Measurements from ENCODE around the gene MUSK. TPM values are rescaled to one million over a fixed set of nuclear protein-coding genes. Genes with fewer than 3 reads are reported as not detected.

The MUSK gene
- total RNA-seq, 2 experiments from 2014 or later, result not detected

DNA sequence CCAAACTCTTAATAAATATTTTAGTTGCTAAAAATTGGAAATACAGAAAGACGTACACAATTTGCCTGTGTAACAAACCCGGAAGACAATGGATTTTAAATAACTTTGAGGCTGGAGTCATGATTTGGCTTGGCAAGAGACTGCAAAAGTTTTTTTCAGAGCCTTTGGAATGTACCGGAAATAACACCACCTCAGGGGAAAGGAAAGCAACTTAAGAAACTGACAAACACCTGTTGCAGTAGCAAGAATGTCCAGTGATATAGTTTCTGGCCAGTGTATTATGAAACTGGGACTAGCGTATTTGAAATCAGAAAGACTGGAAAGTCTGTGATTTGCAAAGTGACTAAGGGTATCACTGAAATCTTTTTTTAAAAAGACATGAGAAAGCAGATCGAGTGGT is 842 bp downstream of the MUSK start:
- TF ChIP-seq, protein P1, sequence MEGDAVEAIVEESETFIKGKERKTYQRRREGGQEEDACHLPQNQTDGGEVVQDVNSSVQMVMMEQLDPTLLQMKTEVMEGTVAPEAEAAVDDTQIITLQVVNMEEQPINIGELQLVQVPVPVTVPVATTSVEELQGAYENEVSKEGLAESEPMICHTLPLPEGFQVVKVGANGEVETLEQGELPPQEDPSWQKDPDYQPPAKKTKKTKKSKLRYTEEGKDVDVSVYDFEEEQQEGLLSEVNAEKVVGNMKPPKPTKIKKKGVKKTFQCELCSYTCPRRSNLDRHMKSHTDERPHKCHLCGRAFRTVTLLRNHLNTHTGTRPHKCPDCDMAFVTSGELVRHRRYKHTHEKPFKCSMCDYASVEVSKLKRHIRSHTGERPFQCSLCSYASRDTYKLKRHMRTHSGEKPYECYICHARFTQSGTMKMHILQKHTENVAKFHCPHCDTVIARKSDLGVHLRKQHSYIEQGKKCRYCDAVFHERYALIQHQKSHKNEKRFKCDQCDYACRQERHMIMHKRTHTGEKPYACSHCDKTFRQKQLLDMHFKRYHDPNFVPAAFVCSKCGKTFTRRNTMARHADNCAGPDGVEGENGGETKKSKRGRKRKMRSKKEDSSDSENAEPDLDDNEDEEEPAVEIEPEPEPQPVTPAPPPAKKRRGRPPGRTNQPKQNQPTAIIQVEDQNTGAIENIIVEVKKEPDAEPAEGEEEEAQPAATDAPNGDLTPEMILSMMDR (IDR thresholded peaks at IDR 0.05), result no peak
- H3K27me3 Mint-ChIP-seq, result no peaks in the 10 kb centered on the region
- POLR2A ChIA-PET, result no interaction called here
- intact Hi-C loops (cut with micrococcal nuclease), result no loop called here
- H3K4me1 Mint-ChIP-seq (ENCODE audit: low read depth), result no peaks in the 10 kb centered on the region
- CTCF ChIA-PET, result no interaction called here
- ATAC-seq (no peak), DNase-seq (no peak)
- no peaks in the 10 kb centered on the region for H3K36me3 Mint-ChIP-seq (ENCODE audit: low read depth)
- no peak overlapping the region for H3K27ac Mint-ChIP-seq
- no peaks in the 10 kb centered on the region for H3K9me3 Mint-ChIP-seq
- no peak overlapping the region for H3K4me3 Mint-ChIP-seq

DNA sequence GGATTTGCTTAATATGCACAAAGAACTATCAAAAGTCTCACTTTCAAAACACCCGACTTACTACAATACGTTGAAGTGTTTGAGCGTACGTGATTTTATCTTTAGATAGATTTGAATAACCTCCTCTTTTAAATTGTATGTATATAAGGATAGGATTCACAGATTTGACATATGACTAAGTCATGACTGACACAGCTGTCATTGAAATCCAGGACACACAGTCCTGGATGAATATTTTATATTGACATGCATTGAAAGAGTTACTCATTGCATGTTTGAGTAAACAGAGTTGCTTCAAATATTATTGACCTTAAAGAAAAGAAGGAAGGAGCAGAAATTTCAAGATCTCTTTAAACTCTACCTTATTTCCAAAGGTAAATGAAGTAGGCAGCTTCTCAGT is 3.3 kb downstream of the MUSK start:
- CTCF ChIA-PET, result interaction anchor here (0.7 kb wide), 1 partner anchor 39 kb away, joined by 3 read pairs; no protein-coding TSS in a partner anchor

GRCh38 chr9:110672873-110673510 is 4.4 kb downstream of the MUSK start:
- Mint-ChIP-seq H3K27me3 (no peaks in the 10 kb centered on the region), H3K4me1 (ENCODE audit: low read depth) (no peaks in the 10 kb centered on the region), H3K27ac (no peak overlapping the region), H3K36me3 (ENCODE audit: low read depth) (no peaks in the 10 kb centered on the region), H3K9me3 (peaks cover 11% of the 10 kb centered on the region), H3K4me3 (no peak overlapping the region)
- DNase-seq (no peak), ATAC-seq (no peak)
- CTCF ChIA-PET, result no interaction called here
- POLR2A ChIA-PET, result no interaction called here
- intact Hi-C loops (cut with micrococcal nuclease), result no loop called here
- TF ChIP-seq, protein P1 (IDR thresholded peaks at IDR 0.05), result no peak

More for the DNA sequence above, 3.3 kb downstream of the MUSK start:
- no peak for DNase-seq
- TF ChIP-seq, protein P1 (IDR thresholded peaks at IDR 0.05), result no peak
- no peaks in the 10 kb centered on the region for H3K27me3 Mint-ChIP-seq
- H3K4me3 Mint-ChIP-seq, result no peak overlapping the region
- H3K9me3 Mint-ChIP-seq, result peaks cover 5% of the 10 kb centered on the region
- no peak for ATAC-seq
- H3K4me1 Mint-ChIP-seq (ENCODE audit: low read depth), result no peaks in the 10 kb centered on the region
- POLR2A ChIA-PET, result no interaction called here
- H3K36me3 Mint-ChIP-seq (ENCODE audit: low read depth), result no peaks in the 10 kb centered on the region
- H3K27ac Mint-ChIP-seq, result no peak overlapping the region
- intact Hi-C loops (cut with micrococcal nuclease), result no loop called here

DNA sequence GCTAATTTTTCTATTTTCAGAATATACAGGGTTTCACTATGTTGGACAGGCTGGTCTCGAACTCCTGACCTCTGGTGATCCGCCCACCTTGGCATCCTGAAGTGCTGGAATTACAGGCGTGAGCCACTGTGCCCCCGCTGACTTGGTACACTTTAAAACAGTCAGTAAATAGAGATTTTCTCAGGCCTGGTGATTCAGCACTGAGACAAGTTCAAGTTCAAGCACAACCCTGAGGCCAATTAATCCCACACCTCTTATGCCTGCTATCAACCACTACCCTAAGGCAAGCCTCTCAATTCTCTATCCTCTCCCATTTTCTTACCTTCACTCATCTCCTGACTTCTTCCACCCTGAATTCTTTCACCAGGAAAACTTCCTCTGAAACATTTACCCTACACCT is 18.9 kb downstream of the MUSK start:
- ATAC-seq (no peak), DNase-seq (no peak)
- TF ChIP-seq, protein P1 (IDR thresholded peaks at IDR 0.05), result no peak
- no peak overlapping the region for H3K27ac Mint-ChIP-seq
- no peaks in the 10 kb centered on the region for H3K36me3 Mint-ChIP-seq (ENCODE audit: low read depth)
- ChIA-PET CTCF (no interaction called here), POLR2A (no interaction called here)
- intact Hi-C loops (cut with micrococcal nuclease), result no loop called here
- H3K9me3 Mint-ChIP-seq, result no peaks in the 10 kb centered on the region
- H3K4me3 Mint-ChIP-seq, result no peak overlapping the region
- H3K27me3 Mint-ChIP-seq, result peaks cover 3% of the 10 kb centered on the region
- no peaks in the 10 kb centered on the region for H3K4me1 Mint-ChIP-seq (ENCODE audit: low read depth)

DNA sequence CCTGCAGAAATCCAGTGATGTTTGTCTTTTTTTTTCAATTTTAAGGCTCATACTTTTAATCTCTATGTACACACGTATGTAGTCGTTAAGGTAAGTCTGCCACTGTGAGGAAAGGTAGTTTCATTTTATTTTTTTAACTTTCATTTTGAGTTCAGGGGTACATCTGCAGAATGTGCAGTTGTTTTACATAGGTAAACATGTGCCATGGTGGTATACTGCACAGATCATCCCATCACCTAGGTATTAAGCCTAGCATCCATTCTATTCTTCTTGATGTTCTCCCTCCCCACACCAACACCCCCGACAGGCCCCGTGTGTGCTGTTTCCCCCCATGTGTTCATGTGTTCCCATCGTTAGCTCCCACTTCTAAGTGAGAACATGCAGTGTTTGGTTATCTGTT is 19.7 kb downstream of the MUSK start:
- TF ChIP-seq, protein P1 (IDR thresholded peaks at IDR 0.05), result no peak
- Mint-ChIP-seq H3K4me1 (ENCODE audit: low read depth) (no peaks in the 10 kb centered on the region), H3K4me3 (no peak overlapping the region), H3K27me3 (peaks cover 3% of the 10 kb centered on the region), H3K27ac (no peak overlapping the region), H3K9me3 (no peaks in the 10 kb centered on the region), H3K36me3 (ENCODE audit: low read depth) (no peaks in the 10 kb centered on the region)
- DNase-seq (no peak), ATAC-seq (no peak)
- CTCF ChIA-PET, result no interaction called here
- POLR2A ChIA-PET, result no interaction called here
- intact Hi-C loops (cut with micrococcal nuclease), result no loop called here

All from activated CD8-positive, alpha-beta T cell treated with anti-CD3 and anti-CD28 coated beads for 36 hours (primary cell).